GM12891 (cell line): ENCODE measurements around the gene KLF9.
"Not testable (repeated sequence)": the region's sequence is repeated elsewhere in the genome, so short reads cannot be mapped to it uniquely, and the experiment has no call there.

ENCODE experiments used
- DNase-seq: peaks from one replicate; pipeline ENCODE4 v3.0.0; 2011; ENCODE audit warnings: low spot score; ENCODE audit not compliant: insufficient read length
- FAIRE-seq: peaks from 2 replicates; lab custom pipeline; 2011; peaks lifted over from hg19 to GRCh38; lab: Jason Lieb, UNC
- PAX5 ChIP-seq: IDR thresholded peaks from 2 replicates; pipeline ENCODE4 v1.6.1; 2011; ENCODE audit warnings: low read length, moderate library complexity, mild to moderate bottlenecking; ENCODE audit not compliant: insufficient read depth, severe bottlenecking
- POLR2A ChIP-seq: IDR thresholded peaks from 2 replicates; pipeline ENCODE4 v1.6.1; 2011; ENCODE audit warnings: low read depth, low read length, control low read depth
- POLR2AphosphoS5 ChIP-seq: IDR thresholded peaks from 2 replicates; pipeline ENCODE4 v1.6.1; 2011; ENCODE audit warnings: low read depth, low read length, control low read depth
- POU2F2 ChIP-seq: IDR thresholded peaks from 2 replicates; pipeline ENCODE4 v1.6.1; 2011; ENCODE audit warnings: low read depth, mild to moderate bottlenecking, control low read depth, low read length, moderate library complexity
- SPI1 ChIP-seq: IDR thresholded peaks from 2 replicates; pipeline ENCODE4 v1.6.1; 2011; ENCODE audit warnings: low read depth, low read length, control low read depth
- TAF1 ChIP-seq: IDR thresholded peaks from 2 replicates; pipeline ENCODE4 v1.6.1; 2011; ENCODE audit warnings: low read depth, low read length, control low read depth

KLF9 gene

GRCh38 chr9:70404261-70404660 is 10.2 kb downstream of the KLF9 start:
- no peak for DNase-seq
- no peak for FAIRE-seq
- TF ChIP-seq TAF1 (no peak), POLR2AphosphoS5 (no peak)

- TF ChIP-seq POU2F2: no peak
- no peak for TF ChIP-seq SPI1
- no peak for TF ChIP-seq POLR2AphosphoS5
- TF ChIP-seq POLR2A: no peak
- no peak for TF ChIP-seq TAF1
- TF ChIP-seq PAX5: no peak
- FAIRE-seq (no peak), DNase-seq (no peak)
These were observed 10.8 kb downstream of the KLF9 start for GRCh38 chr9:70403618-70404025.

GRCh38 chr9:70403166-70403565 is 11.3 kb downstream of the KLF9 start:
- DNase-seq: no peak
- TF ChIP-seq POLR2A (no peak), POLR2AphosphoS5 (no peak), POU2F2 (no peak), TAF1 (no peak), PAX5 (no peak), SPI1 (no peak)
- FAIRE-seq: no peak

GRCh38 chr9:70402213-70402612 is 12.2 kb downstream of the KLF9 start:
- TF ChIP-seq POU2F2 (no peak), PAX5 (no peak), SPI1 (no peak), TAF1 (no peak), POLR2A (no peak), POLR2AphosphoS5 (no peak)
- FAIRE-seq (no peak), DNase-seq (no peak)

- FAIRE-seq, DNase-seq: not testable (repeated sequence)
These were observed 13.2 kb downstream of the KLF9 start for GRCh38 chr9:70401241-70401640.

- DNase-seq: no peak
- TF ChIP-seq POLR2A (no peak), POLR2AphosphoS5 (no peak), TAF1 (no peak), SPI1 (no peak), POU2F2 (no peak), PAX5 (no peak)
- FAIRE-seq: no peak
These were observed 14.2 kb downstream of the KLF9 start for GRCh38 chr9:70400107-70400892.

GRCh38 chr9:70399141-70399540 is 15.3 kb downstream of the KLF9 start:
- no peak for TF ChIP-seq TAF1
- no peak for TF ChIP-seq POLR2AphosphoS5
- TF ChIP-seq PAX5: no peak
- TF ChIP-seq POU2F2: no peak
- TF ChIP-seq SPI1: no peak
- no peak for TF ChIP-seq POLR2A
- FAIRE-seq: no peak

GRCh38 chr9:70398145-70398556 is 16.3 kb downstream of the KLF9 start:
- peak; percentile 87 for FAIRE-seq

More at GRCh38 chr9:70399141-70399540, 15.3 kb downstream of the KLF9 start:
- no peak for DNase-seq

GRCh38 chr9:70395652-70396051 is 18.8 kb downstream of the KLF9 start:
- FAIRE-seq: no peak
- TF ChIP-seq POLR2A (no peak), SPI1 (no peak), TAF1 (no peak), PAX5 (no peak), POLR2AphosphoS5 (no peak), POU2F2 (no peak)
- DNase-seq: no peak

More at GRCh38 chr9:70398145-70398556, 16.3 kb downstream of the KLF9 start:
- TF ChIP-seq SPI1 (peak; percentile 99), PAX5 (no peak)
- no peak for DNase-seq

GRCh38 chr9:70392850-70393249 is 21.6 kb downstream of the KLF9 start:
- FAIRE-seq (no peak), DNase-seq (no peak)
- TF ChIP-seq POLR2A (no peak), POU2F2 (no peak), SPI1 (no peak), POLR2AphosphoS5 (no peak), PAX5 (no peak), TAF1 (no peak)

- no peak for DNase-seq
- no peak for FAIRE-seq
- TF ChIP-seq POLR2AphosphoS5 (no peak), POU2F2 (no peak), TAF1 (no peak), PAX5 (no peak), POLR2A (no peak), SPI1 (no peak)
These were observed 22.3 kb downstream of the KLF9 start for GRCh38 chr9:70392189-70392588.
